Measurements from ENCODE around the gene RPS27. TPM values are rescaled to one million over a fixed set of nuclear protein-coding genes. Genes with fewer than 3 reads are reported as not detected.

Gene RPS27
- total and polyA plus RNA-seq, 10 of the 15 experiments (the other 5 are each of a cell fraction or from before 2014, with no cell fraction given), result 2,708 to 14,234 (median 8,874) TPM

DNA sequence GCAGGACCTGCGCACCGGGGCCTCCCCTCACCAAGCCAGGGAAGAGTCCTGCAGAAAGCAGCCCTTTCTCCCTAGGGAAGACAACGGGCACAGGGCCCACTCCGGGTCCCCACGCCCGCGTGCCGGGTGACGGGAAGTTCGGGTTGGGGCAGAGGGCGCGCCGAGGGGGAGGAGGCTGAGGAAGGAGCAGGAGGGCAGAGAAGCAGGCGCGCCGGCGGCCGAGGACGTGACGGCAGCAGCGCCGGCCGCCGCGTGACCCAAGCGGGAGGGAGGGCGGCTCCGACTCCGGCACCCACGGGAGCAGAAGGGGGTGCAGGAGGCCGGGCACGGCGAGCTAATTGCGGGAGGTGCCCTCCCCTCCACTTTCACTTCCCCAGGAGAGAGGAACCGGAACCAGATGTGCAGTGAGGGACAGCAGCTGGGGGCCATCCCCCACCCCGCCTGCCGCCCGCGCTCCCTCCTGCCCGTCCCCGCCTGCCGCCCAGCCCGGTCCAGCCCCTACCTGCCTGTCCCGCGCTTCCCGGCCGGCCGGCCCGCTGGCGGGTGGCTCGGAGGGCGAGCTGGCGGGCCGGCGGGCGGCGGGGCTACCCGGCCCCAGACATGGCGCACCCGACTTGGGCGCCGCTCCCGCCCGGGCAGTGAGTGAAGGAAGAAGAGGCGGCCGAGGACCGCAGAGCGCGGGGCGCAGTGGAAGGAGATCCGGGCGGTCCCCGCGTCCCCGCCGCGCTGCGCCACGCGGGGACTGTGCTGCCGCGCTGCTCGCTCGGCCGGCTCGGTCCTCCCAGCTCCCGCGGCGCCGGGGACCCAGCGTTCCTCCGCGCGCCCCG lies 44.6 kb upstream of the RPS27 start (continued):
- TF ChIP-seq SMARCA5 (IDR thresholded peaks at IDR 0.05) (peak; percentile 88), BCL11A (IDR thresholded peaks at IDR 0.05; ENCODE audit: low read depth, low read length) (peak; percentile 94), RCOR1 (conservative IDR thresholded peaks at IDR 0.05; ENCODE audit: low read depth, low read length) (peak; percentile 67; the same call in 1 of the 2 replicates), ZBTB33 (IDR thresholded peaks at IDR 0.05) (no peak), CUX1 (IDR thresholded peaks at IDR 0.05; ENCODE audit: insufficient replicate concordance, low read depth, low read length) (peak; percentile 53)
- TF ChIP-seq, protein P1, sequence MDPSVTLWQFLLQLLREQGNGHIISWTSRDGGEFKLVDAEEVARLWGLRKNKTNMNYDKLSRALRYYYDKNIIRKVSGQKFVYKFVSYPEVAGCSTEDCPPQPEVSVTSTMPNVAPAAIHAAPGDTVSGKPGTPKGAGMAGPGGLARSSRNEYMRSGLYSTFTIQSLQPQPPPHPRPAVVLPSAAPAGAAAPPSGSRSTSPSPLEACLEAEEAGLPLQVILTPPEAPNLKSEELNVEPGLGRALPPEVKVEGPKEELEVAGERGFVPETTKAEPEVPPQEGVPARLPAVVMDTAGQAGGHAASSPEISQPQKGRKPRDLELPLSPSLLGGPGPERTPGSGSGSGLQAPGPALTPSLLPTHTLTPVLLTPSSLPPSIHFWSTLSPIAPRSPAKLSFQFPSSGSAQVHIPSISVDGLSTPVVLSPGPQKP (IDR thresholded peaks at IDR 0.05; ENCODE audit: low read depth, low read length), result peak; percentile 67
